ENCODE measurements around the gene RASGRP2. TPM values are rescaled to one million over a fixed set of nuclear protein-coding genes. Genes with fewer than 3 reads are reported as not detected.
A peak's percentile ranks its signal among the peaks of the same experiment; 100 is the strongest.

Gene RASGRP2
- total RNA-seq, 2 experiments from 2014 or later, result 668 to 672 TPM

GRCh38 chr11:64713781-64714363 lies 30.1 kb downstream of the RASGRP2 start:
- H3K27ac ChIP-seq (ENCODE audit: low read depth in 1 of 2, low read length in 2 of 2), result no peak overlapping the region
- ChIA-PET POLR2A (no interaction called here), CTCF (interaction anchor here (1.8 kb wide), 1 partner anchor 10 kb away, joined by 4 read pairs; no protein-coding TSS in a partner anchor)
- Mint-ChIP-seq H3K4me3 (peak overlapping the region; percentile 54), H3K27me3 (peaks cover 86% of the 10 kb centered on the region), H3K9me3 (no peaks in the 10 kb centered on the region), H3K27ac (no peak overlapping the region), H3K4me1 (ENCODE audit: low read depth) (peaks cover 14% of the 10 kb centered on the region), H3K36me3 (ENCODE audit: low read depth) (no peaks in the 10 kb centered on the region)
- intact Hi-C loops (cut with DNase I, micrococcal nuclease), result no loop called here
- peaks cover 11% of the 10 kb centered on the region for H3K4me1 ChIP-seq (ENCODE audit: insufficient read depth, low read length)
- no peak overlapping the region for H3K4me3 ChIP-seq (ENCODE audit: low read length)
- no peak for DNase-seq
- peaks cover 0 to 28% of the 10 kb centered on the region in 2 experiments for H3K9me3 ChIP-seq (ENCODE audit: control insufficient read depth in 1 of 2, insufficient read depth in 1 of 2, low read length in 2 of 2)
- no peak for ATAC-seq (ENCODE audit: poor library complexity)
- peaks cover 62 to 73% of the 10 kb centered on the region in 2 experiments for H3K27me3 ChIP-seq (ENCODE audit: control insufficient read depth in 1 of 2, insufficient read depth in 2 of 2, low read length in 2 of 2)
- H3K36me3 ChIP-seq (ENCODE audit: insufficient read depth, low read length), result no peaks in the 10 kb centered on the region
- no peak for TF ChIP-seq CTCF (IDR thresholded peaks at IDR 0.05)

GRCh38 chr11:64713016-64713707 lies 30.8 kb downstream of the RASGRP2 start:
- no peak overlapping the region for H3K4me3 ChIP-seq (ENCODE audit: low read length)
- H3K36me3 Mint-ChIP-seq (ENCODE audit: low read depth), result no peaks in the 10 kb centered on the region
- H3K4me1 ChIP-seq (ENCODE audit: insufficient read depth, low read length), result peaks cover 11% of the 10 kb centered on the region
- H3K9me3 ChIP-seq (ENCODE audit: control insufficient read depth in 1 of 2, insufficient read depth in 1 of 2, low read length in 2 of 2), result peaks cover 0 to 28% of the 10 kb centered on the region in 2 experiments
- H3K27me3 Mint-ChIP-seq, result peaks cover 85% of the 10 kb centered on the region
- no peak for TF ChIP-seq CTCF (IDR thresholded peaks at IDR 0.05)
- peaks cover 14% of the 10 kb centered on the region for H3K4me1 Mint-ChIP-seq (ENCODE audit: low read depth)
- H3K27ac ChIP-seq (ENCODE audit: low read depth in 1 of 2, low read length in 2 of 2), result no peak overlapping the region
- ChIA-PET POLR2A (no interaction called here), CTCF (no interaction called here)
- peaks cover 62 to 79% of the 10 kb centered on the region in 2 experiments for H3K27me3 ChIP-seq (ENCODE audit: control insufficient read depth in 1 of 2, insufficient read depth in 2 of 2, low read length in 2 of 2)
- intact Hi-C loops (cut with DNase I, micrococcal nuclease), result no loop called here
- no peaks in the 10 kb centered on the region for H3K9me3 Mint-ChIP-seq
- H3K36me3 ChIP-seq (ENCODE audit: insufficient read depth, low read length), result no peaks in the 10 kb centered on the region
- no peak overlapping the region for H3K27ac Mint-ChIP-seq
- no peak overlapping the region for H3K4me3 Mint-ChIP-seq
- ATAC-seq (ENCODE audit: poor library complexity) (peak; percentile 35), DNase-seq (peak in 4 of 14 experiments; percentile 13 to 57 (median 42))

- Histone ChIP-seq H3K9me3 (ENCODE audit: control insufficient read depth in 1 of 2, insufficient read depth in 1 of 2, low read length in 2 of 2) (peaks cover 0 to 28% of the 10 kb centered on the region in 2 experiments), H3K36me3 (ENCODE audit: insufficient read depth, low read length) (no peaks in the 10 kb centered on the region), H3K27me3 (ENCODE audit: control insufficient read depth in 1 of 2, insufficient read depth in 2 of 2, low read length in 2 of 2) (peaks cover 60 to 79% of the 10 kb centered on the region in 2 experiments), H3K4me3 (ENCODE audit: low read length) (no peak overlapping the region), H3K4me1 (ENCODE audit: insufficient read depth, low read length) (peaks cover 11% of the 10 kb centered on the region), H3K27ac (ENCODE audit: low read depth in 1 of 2, low read length in 2 of 2) (no peak overlapping the region)
- no peaks in the 10 kb centered on the region for H3K36me3 Mint-ChIP-seq (ENCODE audit: low read depth)
- peaks cover 14% of the 10 kb centered on the region for H3K4me1 Mint-ChIP-seq (ENCODE audit: low read depth)
- intact Hi-C loops (cut with DNase I, micrococcal nuclease), result no loop called here
- H3K4me3 Mint-ChIP-seq, result peak overlapping the region; percentile 34
- ATAC-seq (ENCODE audit: poor library complexity) (peak; percentile 28), DNase-seq (peak in 2 of 14 experiments; percentile 31 to 59)
- no peaks in the 10 kb centered on the region for H3K9me3 Mint-ChIP-seq
- TF ChIP-seq CTCF (IDR thresholded peaks at IDR 0.05), result no peak
- no peak overlapping the region for H3K27ac Mint-ChIP-seq
- POLR2A ChIA-PET, result no interaction called here
- peaks cover 82% of the 10 kb centered on the region for H3K27me3 Mint-ChIP-seq
- CTCF ChIA-PET, result no interaction called here
Measured at GRCh38 chr11:64712430-64713015, 31.4 kb downstream of the RASGRP2 start.

All from CD4-positive, alpha-beta T cell (primary cell).